Measurements from ENCODE around the gene RBM26.

The RBM26 gene

GRCh38 chr13:79404985-79405384, 1.1 kb downstream of the RBM26 start:
- peaks cover 41% of the 10 kb centered on the region for H3K4me1 Mint-ChIP-seq
- H3K4me3 Mint-ChIP-seq: no peak overlapping the region
- TF ChIP-seq CTCF (IDR thresholded peaks at IDR 0.05): no peak
- H3K36me3 Mint-ChIP-seq (ENCODE audit: low read depth): peaks cover 20% of the 10 kb centered on the region
- no peak for DNase-seq
- no peak overlapping the region for H3K27ac Mint-ChIP-seq
- H3K27me3 Mint-ChIP-seq (ENCODE audit: low read depth, poor library complexity): no peaks in the 10 kb centered on the region
- no peaks in the 10 kb centered on the region for H3K9me3 Mint-ChIP-seq

GRCh38 chr13:79404361-79404760, 1.7 kb downstream of the RBM26 start:
- H3K4me3 Mint-ChIP-seq: no peak overlapping the region

GRCh38 chr13:79403113-79403512, 2.9 kb downstream of the RBM26 start:
- Mint-ChIP-seq H3K36me3 (ENCODE audit: low read depth) (peaks cover 38% of the 10 kb centered on the region), H3K4me1 (peaks cover 34% of the 10 kb centered on the region), H3K4me3 (no peak overlapping the region), H3K27ac (peak overlapping the region; percentile 5), H3K27me3 (ENCODE audit: low read depth, poor library complexity) (no peaks in the 10 kb centered on the region), H3K9me3 (peaks cover 13% of the 10 kb centered on the region)
- no peak for TF ChIP-seq CTCF (IDR thresholded peaks at IDR 0.05)
- DNase-seq: no peak

More at GRCh38 chr13:79404361-79404760, 1.7 kb downstream of the RBM26 start:
- Mint-ChIP-seq H3K27me3 (ENCODE audit: low read depth, poor library complexity) (no peaks in the 10 kb centered on the region), H3K9me3 (peaks cover 2% of the 10 kb centered on the region), H3K27ac (no peak overlapping the region), H3K4me1 (peaks cover 41% of the 10 kb centered on the region), H3K36me3 (ENCODE audit: low read depth) (peaks cover 26% of the 10 kb centered on the region)
- no peak for DNase-seq
- no peak for TF ChIP-seq CTCF (IDR thresholded peaks at IDR 0.05)

GRCh38 chr13:79402679-79403078, 3.4 kb downstream of the RBM26 start:
- Mint-ChIP-seq H3K27me3 (ENCODE audit: low read depth, poor library complexity) (no peaks in the 10 kb centered on the region), H3K27ac (peak overlapping the region; percentile 46), H3K36me3 (ENCODE audit: low read depth) (peaks cover 43% of the 10 kb centered on the region), H3K4me3 (no peak overlapping the region), H3K4me1 (peaks cover 29% of the 10 kb centered on the region), H3K9me3 (peaks cover 17% of the 10 kb centered on the region)
- TF ChIP-seq CTCF (IDR thresholded peaks at IDR 0.05): no peak
- DNase-seq: no peak

GRCh38 chr13:79402074-79402635, 3.9 kb downstream of the RBM26 start:
- no peak overlapping the region for H3K4me3 Mint-ChIP-seq
- TF ChIP-seq CTCF (IDR thresholded peaks at IDR 0.05): no peak
- peaks cover 48% of the 10 kb centered on the region for H3K36me3 Mint-ChIP-seq (ENCODE audit: low read depth)
- no peaks in the 10 kb centered on the region for H3K27me3 Mint-ChIP-seq (ENCODE audit: low read depth, poor library complexity)
- DNase-seq: no peak
- H3K27ac Mint-ChIP-seq: peak overlapping the region; percentile 46
- peaks cover 23% of the 10 kb centered on the region for H3K9me3 Mint-ChIP-seq
- peaks cover 24% of the 10 kb centered on the region for H3K4me1 Mint-ChIP-seq

All from nephron progenitor cell (in vitro differentiated cells).